OCI-LY1 (cell line): Measurements from ENCODE around the gene CCDC85C.

Experiments
- H2AFZ ChIP-seq: fragments of 200-600 bp; sonication (generic), shearing (Covaris generic); 2 replicates; pipeline ENCODE4 v1.6.0; 2014; ENCODE audit warnings: antibody characterized with exemption, mild to moderate bottlenecking, low read length
- H3F3A ChIP-seq: fragments of 200-600 bp; sonication (generic), shearing (Covaris generic); 2 replicates; pipeline ENCODE4 v1.6.0; 2014; ENCODE audit warnings: mild to moderate bottlenecking, antibody characterized with exemption, low read length, moderate library complexity; ENCODE audit not compliant: insufficient read depth
- H3K27ac ChIP-seq: fragments of 200-600 bp; sonication (generic); 2 replicates; pipeline ENCODE4 v1.5.1; 2014; ENCODE audit warnings: low read length, mixed run types, mild to moderate bottlenecking, low read depth; ENCODE audit not compliant: poor library complexity, severe bottlenecking
- H3K27me3 ChIP-seq: fragments of 200-600 bp; sonication (generic); 2 replicates; pipeline ENCODE4 v1.6.0; 2014; ENCODE audit warnings: antibody characterized with exemption, mild to moderate bottlenecking, low read length, moderate library complexity; ENCODE audit not compliant: insufficient read depth
- H3K36me3 ChIP-seq: fragments of 200-600 bp; sonication (generic); 2 replicates; pipeline ENCODE4 v1.6.1; 2014; ENCODE audit warnings: mild to moderate bottlenecking, antibody characterized with exemption, low read length, moderate library complexity, mixed read lengths; ENCODE audit not compliant: insufficient read depth
- H3K4me1 ChIP-seq: fragments of 200-600 bp; sonication (generic); 2 replicates; pipeline ENCODE4 v1.5.1; 2014; ENCODE audit warnings: mild to moderate bottlenecking, low read length, moderate library complexity; ENCODE audit not compliant: insufficient read depth, severe bottlenecking
- H3K4me2 ChIP-seq: fragments of 200-600 bp; sonication (generic), shearing (Covaris generic); 2 replicates; pipeline ENCODE4 v1.6.1; 2014; ENCODE audit warnings: low read length
- H3K4me3 ChIP-seq: fragments of 200-600 bp; sonication (generic); 2 replicates; pipeline ENCODE4 v1.5.1; 2014; ENCODE audit warnings: low read length, low read depth, mild to moderate bottlenecking, mixed read lengths; ENCODE audit not compliant: poor library complexity, severe bottlenecking
- H3K79me2 ChIP-seq: fragments of 200-600 bp; shearing (Covaris generic); 2 replicates; pipeline ENCODE4 v1.6.1; 2016; ENCODE audit warnings: mixed run types, low read length, mixed read lengths; ENCODE audit not compliant: insufficient read depth
- H3K9ac ChIP-seq: fragments of 200-600 bp; sonication (generic), shearing (Covaris generic); 2 replicates; pipeline ENCODE4 v1.6.1; 2014; ENCODE audit warnings: mild to moderate bottlenecking, low read length, mixed read lengths
- H3K9me2 ChIP-seq: fragments of 200-600 bp; sonication (generic), shearing (Covaris generic); 2 replicates; pipeline ENCODE4 v1.6.1; 2014; ENCODE audit warnings: low read depth, mild to moderate bottlenecking, low read length, mixed read lengths
- H3K9me3 ChIP-seq: fragments of 200-600 bp; shearing (Covaris generic); 2 replicates; pipeline ENCODE4 v1.6.1; 2014; ENCODE audit warnings: low read length, mixed read lengths
- H4K20me1 ChIP-seq: fragments of 200-600 bp; sonication (generic), shearing (Covaris generic); 2 replicates; pipeline ENCODE4 v1.6.0; 2016; ENCODE audit warnings: mild to moderate bottlenecking, low read length; ENCODE audit not compliant: insufficient read depth
- EZH2 ChIP-seq: fragments of 200-600 bp; sonication (generic), shearing (Covaris generic); IDR thresholded peaks from 2 replicates; pipeline ENCODE4 v1.8.0; 2017; ENCODE audit warnings: borderline replicate concordance, mixed run types, mild to moderate bottlenecking, antibody characterized with exemption, low read length, moderate library complexity, mixed read lengths
- TF ChIP-seq, protein P1 (sequence below): fragments of 200-600 bp; sonication (generic), shearing (Covaris generic); IDR thresholded peaks from 2 replicates; pipeline ENCODE4 v1.5.1; 2017; ENCODE audit warnings: mild to moderate bottlenecking, antibody characterized with exemption, low read length, moderate library complexity, mixed read lengths

The CCDC85C gene

DNA sequence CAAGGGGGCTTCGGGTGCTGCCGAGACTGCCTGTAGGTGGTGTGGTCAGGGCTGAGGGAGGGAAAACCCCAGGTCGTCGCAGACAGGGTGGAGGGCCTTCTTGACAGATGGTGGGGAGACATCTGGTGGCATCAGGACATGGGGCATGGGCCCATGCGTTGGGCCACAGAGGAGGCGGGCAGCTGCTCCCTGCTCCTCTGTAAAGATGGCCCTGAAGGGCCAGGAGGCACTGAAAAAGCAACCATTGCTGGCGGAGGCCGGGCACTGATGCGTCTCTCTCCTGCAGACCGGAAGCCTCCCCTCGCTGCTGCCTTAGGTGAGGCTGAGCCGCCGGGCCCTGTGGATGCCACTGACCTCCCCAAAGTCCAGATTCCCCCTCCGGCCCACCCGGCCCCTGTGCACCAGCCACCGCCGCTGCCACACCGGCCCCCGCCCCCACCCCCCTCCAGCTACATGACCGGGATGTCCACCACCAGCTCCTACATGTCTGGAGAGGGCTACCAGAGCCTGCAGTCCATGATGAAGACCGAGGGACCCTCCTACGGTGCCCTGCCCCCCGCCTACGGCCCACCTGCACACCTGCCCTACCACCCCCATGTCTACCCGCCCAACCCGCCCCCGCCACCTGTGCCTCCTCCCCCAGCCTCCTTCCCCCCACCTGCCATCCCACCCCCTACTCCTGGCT lies 94.0 kb downstream of the CCDC85C start:
- Histone ChIP-seq H4K20me1 (no peaks in the 10 kb centered on the region), H3K36me3 (peaks cover 49% of the 10 kb centered on the region)

DNA sequence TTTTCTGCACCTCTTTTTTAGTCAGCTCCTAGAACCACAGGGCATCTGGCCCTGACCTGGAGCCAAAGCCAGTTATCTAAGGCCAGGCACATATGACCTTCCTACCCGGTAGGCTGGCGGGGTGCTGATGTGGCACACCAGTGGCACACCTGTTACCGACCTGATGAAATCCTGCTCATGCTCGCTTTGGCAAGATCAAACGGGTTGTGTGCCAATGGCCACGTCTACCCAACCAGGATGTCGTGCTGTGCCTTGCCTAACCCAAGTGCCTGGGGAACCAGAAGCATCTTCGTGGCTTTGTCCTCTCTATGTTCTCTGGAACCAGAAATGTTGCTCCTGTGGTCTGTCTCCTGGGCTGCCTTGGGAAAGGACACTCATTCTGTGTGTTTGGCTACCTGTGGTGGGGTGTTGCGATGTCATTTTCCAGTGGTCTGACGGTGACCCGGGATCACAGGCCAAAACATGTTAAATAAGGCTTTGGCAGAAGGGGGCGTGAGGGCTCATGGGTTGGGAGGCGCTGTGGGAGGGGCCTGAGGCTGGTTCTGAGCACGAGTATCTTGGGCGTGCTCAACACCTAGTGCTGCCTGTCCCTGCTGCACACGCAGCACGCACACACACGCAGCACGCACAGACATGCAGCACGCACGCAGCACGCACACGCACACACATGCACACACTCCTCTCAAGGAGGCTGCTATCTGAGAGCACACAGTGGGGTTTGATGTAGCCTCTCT lies 94.9 kb downstream of the CCDC85C start:
- Histone ChIP-seq H3K27ac (no peak overlapping the region), H3K36me3 (peaks cover 59% of the 10 kb centered on the region), H3K4me2 (no peak overlapping the region), H3F3A (no peaks in the 10 kb centered on the region), H3K9ac (no peak overlapping the region), H3K4me1 (no peaks in the 10 kb centered on the region), H3K9me3 (no peaks in the 10 kb centered on the region), H3K27me3 (no peaks in the 10 kb centered on the region), H2AFZ (no peak overlapping the region), H3K4me3 (no peak overlapping the region), H3K79me2 (no peaks in the 10 kb centered on the region), H4K20me1 (no peaks in the 10 kb centered on the region), H3K9me2 (no peaks in the 10 kb centered on the region)
- TF ChIP-seq EZH2: no peak
- TF ChIP-seq, protein P1, sequence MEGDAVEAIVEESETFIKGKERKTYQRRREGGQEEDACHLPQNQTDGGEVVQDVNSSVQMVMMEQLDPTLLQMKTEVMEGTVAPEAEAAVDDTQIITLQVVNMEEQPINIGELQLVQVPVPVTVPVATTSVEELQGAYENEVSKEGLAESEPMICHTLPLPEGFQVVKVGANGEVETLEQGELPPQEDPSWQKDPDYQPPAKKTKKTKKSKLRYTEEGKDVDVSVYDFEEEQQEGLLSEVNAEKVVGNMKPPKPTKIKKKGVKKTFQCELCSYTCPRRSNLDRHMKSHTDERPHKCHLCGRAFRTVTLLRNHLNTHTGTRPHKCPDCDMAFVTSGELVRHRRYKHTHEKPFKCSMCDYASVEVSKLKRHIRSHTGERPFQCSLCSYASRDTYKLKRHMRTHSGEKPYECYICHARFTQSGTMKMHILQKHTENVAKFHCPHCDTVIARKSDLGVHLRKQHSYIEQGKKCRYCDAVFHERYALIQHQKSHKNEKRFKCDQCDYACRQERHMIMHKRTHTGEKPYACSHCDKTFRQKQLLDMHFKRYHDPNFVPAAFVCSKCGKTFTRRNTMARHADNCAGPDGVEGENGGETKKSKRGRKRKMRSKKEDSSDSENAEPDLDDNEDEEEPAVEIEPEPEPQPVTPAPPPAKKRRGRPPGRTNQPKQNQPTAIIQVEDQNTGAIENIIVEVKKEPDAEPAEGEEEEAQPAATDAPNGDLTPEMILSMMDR: no peak

More for the DNA sequence above, 94.0 kb downstream of the CCDC85C start:
- Histone ChIP-seq H3K9me2 (no peaks in the 10 kb centered on the region), H3K4me3 (no peak overlapping the region), H2AFZ (no peak overlapping the region), H3K9ac (no peak overlapping the region), H3K9me3 (no peaks in the 10 kb centered on the region), H3F3A (no peaks in the 10 kb centered on the region), H3K27me3 (no peaks in the 10 kb centered on the region), H3K4me2 (no peak overlapping the region), H3K79me2 (no peaks in the 10 kb centered on the region), H3K4me1 (no peaks in the 10 kb centered on the region), H3K27ac (no peak overlapping the region)
- no peak for TF ChIP-seq EZH2
- TF ChIP-seq, protein P1: no peak

DNA sequence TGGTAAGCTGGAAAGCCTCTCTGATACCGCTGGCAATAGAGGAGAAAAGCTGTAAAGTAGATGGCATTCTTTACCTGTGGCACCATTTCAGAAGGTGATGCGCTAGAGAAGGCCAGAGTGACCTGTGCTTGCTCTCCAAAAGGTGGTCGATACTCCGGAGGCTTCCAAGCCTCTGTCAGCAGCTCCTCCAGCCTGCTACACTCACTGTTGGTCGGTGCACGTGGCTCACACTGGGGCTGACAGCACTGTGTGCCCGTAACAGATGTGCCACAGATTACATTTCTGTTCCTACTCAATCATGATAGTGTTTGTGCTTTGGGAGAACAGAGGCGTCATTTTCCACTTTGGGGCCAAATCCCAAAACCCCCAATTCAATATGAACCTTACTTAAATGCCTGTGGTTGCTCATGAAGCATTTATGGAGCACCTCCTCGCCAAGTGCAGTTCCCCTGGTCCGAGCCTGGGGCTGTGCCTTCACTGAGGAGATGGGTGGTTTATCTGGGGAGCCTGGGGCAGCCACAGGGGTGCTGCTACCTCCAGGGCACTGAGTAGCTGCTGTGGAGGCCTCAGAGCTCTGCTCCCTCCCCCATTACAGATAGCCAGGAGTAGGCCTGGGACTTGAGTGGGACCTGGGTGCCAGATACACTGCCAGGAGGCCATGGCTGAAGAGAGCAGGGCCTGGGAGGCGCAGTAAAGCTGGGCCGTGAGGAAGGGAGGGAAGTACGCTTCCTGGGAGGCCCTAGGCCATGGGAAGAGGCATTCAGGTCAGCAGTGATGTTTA lies 96.0 kb downstream of the CCDC85C start:
- Histone ChIP-seq H4K20me1 (no peaks in the 10 kb centered on the region), H3K9ac (no peak overlapping the region), H3F3A (no peaks in the 10 kb centered on the region), H3K9me2 (no peaks in the 10 kb centered on the region), H3K27me3 (no peaks in the 10 kb centered on the region), H3K4me3 (no peak overlapping the region), H3K4me2 (no peak overlapping the region), H3K9me3 (no peaks in the 10 kb centered on the region), H3K36me3 (peaks cover 69% of the 10 kb centered on the region), H3K4me1 (no peaks in the 10 kb centered on the region), H2AFZ (no peak overlapping the region), H3K27ac (no peak overlapping the region), H3K79me2 (no peaks in the 10 kb centered on the region)
- TF ChIP-seq, protein P1: no peak
- no peak for TF ChIP-seq EZH2
